OCI-LY1 (cell line): ENCODE measurements around the gene SNX20.

ENCODE experiments used
- H2AFZ ChIP-seq: fragments of 200-600 bp; sonication (generic), shearing (Covaris generic); 2 replicates; pipeline ENCODE4 v1.6.0; 2014; ENCODE audit warnings: antibody characterized with exemption, mild to moderate bottlenecking, low read length
- H3F3A ChIP-seq: fragments of 200-600 bp; sonication (generic), shearing (Covaris generic); 2 replicates; pipeline ENCODE4 v1.6.0; 2014; ENCODE audit warnings: mild to moderate bottlenecking, antibody characterized with exemption, low read length, moderate library complexity; ENCODE audit not compliant: insufficient read depth
- H3K27ac ChIP-seq: fragments of 200-600 bp; sonication (generic); 2 replicates; pipeline ENCODE4 v1.5.1; 2014; ENCODE audit warnings: low read length, mixed run types, mild to moderate bottlenecking, low read depth; ENCODE audit not compliant: poor library complexity, severe bottlenecking
- H3K27me3 ChIP-seq: fragments of 200-600 bp; sonication (generic); 2 replicates; pipeline ENCODE4 v1.6.0; 2014; ENCODE audit warnings: antibody characterized with exemption, mild to moderate bottlenecking, low read length, moderate library complexity; ENCODE audit not compliant: insufficient read depth
- H3K36me3 ChIP-seq: fragments of 200-600 bp; sonication (generic); 2 replicates; pipeline ENCODE4 v1.6.1; 2014; ENCODE audit warnings: mild to moderate bottlenecking, antibody characterized with exemption, low read length, moderate library complexity, mixed read lengths; ENCODE audit not compliant: insufficient read depth
- H3K4me1 ChIP-seq: fragments of 200-600 bp; sonication (generic); 2 replicates; pipeline ENCODE4 v1.5.1; 2014; ENCODE audit warnings: mild to moderate bottlenecking, low read length, moderate library complexity; ENCODE audit not compliant: insufficient read depth, severe bottlenecking
- H3K4me2 ChIP-seq: fragments of 200-600 bp; sonication (generic), shearing (Covaris generic); 2 replicates; pipeline ENCODE4 v1.6.1; 2014; ENCODE audit warnings: low read length
- H3K4me3 ChIP-seq: fragments of 200-600 bp; sonication (generic); 2 replicates; pipeline ENCODE4 v1.5.1; 2014; ENCODE audit warnings: low read length, low read depth, mild to moderate bottlenecking, mixed read lengths; ENCODE audit not compliant: poor library complexity, severe bottlenecking
- H3K79me2 ChIP-seq: fragments of 200-600 bp; shearing (Covaris generic); 2 replicates; pipeline ENCODE4 v1.6.1; 2016; ENCODE audit warnings: mixed run types, low read length, mixed read lengths; ENCODE audit not compliant: insufficient read depth
- H3K9ac ChIP-seq: fragments of 200-600 bp; sonication (generic), shearing (Covaris generic); 2 replicates; pipeline ENCODE4 v1.6.1; 2014; ENCODE audit warnings: mild to moderate bottlenecking, low read length, mixed read lengths
- H3K9me2 ChIP-seq: fragments of 200-600 bp; sonication (generic), shearing (Covaris generic); 2 replicates; pipeline ENCODE4 v1.6.1; 2014; ENCODE audit warnings: low read depth, mild to moderate bottlenecking, low read length, mixed read lengths
- H3K9me3 ChIP-seq: fragments of 200-600 bp; shearing (Covaris generic); 2 replicates; pipeline ENCODE4 v1.6.1; 2014; ENCODE audit warnings: low read length, mixed read lengths
- H4K20me1 ChIP-seq: fragments of 200-600 bp; sonication (generic), shearing (Covaris generic); 2 replicates; pipeline ENCODE4 v1.6.0; 2016; ENCODE audit warnings: mild to moderate bottlenecking, low read length; ENCODE audit not compliant: insufficient read depth
- EZH2 ChIP-seq: fragments of 200-600 bp; sonication (generic), shearing (Covaris generic); IDR thresholded peaks from 2 replicates; pipeline ENCODE4 v1.8.0; 2017; ENCODE audit warnings: borderline replicate concordance, mixed run types, mild to moderate bottlenecking, antibody characterized with exemption, low read length, moderate library complexity, mixed read lengths
- TF ChIP-seq, protein P1 (sequence below): fragments of 200-600 bp; sonication (generic), shearing (Covaris generic); IDR thresholded peaks from 2 replicates; pipeline ENCODE4 v1.5.1; 2017; ENCODE audit warnings: mild to moderate bottlenecking, antibody characterized with exemption, low read length, moderate library complexity, mixed read lengths

The SNX20 gene

DNA sequence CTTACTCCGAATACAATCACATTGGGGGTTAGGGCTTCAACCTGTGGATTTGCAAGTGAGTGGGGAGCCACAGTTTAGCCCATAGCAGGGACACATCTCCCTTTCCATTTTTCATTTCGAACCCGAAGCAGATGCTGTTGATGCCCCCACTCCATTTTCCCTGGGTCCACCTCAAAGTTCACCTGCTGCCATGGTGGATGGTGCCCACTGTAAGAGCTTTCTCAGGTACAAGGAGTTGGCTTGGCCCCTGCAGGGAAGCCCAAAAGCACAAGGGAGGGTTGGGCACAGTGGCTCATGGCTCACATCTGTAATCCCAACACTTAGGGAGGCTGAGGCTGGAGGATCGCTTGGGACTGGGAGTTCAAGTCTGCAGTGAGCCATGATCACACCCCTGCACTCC, 51.8 kb downstream of the SNX20 start:
- H3K4me2 ChIP-seq, result no peak overlapping the region
- H3K4me3 ChIP-seq, result no peak overlapping the region
- no peaks in the 10 kb centered on the region for H3K9me2 ChIP-seq
- no peaks in the 10 kb centered on the region for H3F3A ChIP-seq
- H3K4me1 ChIP-seq, result no peaks in the 10 kb centered on the region
- TF ChIP-seq, protein P1, sequence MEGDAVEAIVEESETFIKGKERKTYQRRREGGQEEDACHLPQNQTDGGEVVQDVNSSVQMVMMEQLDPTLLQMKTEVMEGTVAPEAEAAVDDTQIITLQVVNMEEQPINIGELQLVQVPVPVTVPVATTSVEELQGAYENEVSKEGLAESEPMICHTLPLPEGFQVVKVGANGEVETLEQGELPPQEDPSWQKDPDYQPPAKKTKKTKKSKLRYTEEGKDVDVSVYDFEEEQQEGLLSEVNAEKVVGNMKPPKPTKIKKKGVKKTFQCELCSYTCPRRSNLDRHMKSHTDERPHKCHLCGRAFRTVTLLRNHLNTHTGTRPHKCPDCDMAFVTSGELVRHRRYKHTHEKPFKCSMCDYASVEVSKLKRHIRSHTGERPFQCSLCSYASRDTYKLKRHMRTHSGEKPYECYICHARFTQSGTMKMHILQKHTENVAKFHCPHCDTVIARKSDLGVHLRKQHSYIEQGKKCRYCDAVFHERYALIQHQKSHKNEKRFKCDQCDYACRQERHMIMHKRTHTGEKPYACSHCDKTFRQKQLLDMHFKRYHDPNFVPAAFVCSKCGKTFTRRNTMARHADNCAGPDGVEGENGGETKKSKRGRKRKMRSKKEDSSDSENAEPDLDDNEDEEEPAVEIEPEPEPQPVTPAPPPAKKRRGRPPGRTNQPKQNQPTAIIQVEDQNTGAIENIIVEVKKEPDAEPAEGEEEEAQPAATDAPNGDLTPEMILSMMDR, result no peak
- TF ChIP-seq EZH2, result no peak
- peaks cover 7% of the 10 kb centered on the region; the same call in 1 of the 2 replicates for H3K27me3 ChIP-seq
- no peaks in the 10 kb centered on the region for H3K79me2 ChIP-seq
- no peak overlapping the region for H3K9ac ChIP-seq
- H4K20me1 ChIP-seq, result no peaks in the 10 kb centered on the region
- no peaks in the 10 kb centered on the region for H3K36me3 ChIP-seq
- no peak overlapping the region for H2AFZ ChIP-seq
- no peak overlapping the region for H3K27ac ChIP-seq
- no peaks in the 10 kb centered on the region for H3K9me3 ChIP-seq

DNA sequence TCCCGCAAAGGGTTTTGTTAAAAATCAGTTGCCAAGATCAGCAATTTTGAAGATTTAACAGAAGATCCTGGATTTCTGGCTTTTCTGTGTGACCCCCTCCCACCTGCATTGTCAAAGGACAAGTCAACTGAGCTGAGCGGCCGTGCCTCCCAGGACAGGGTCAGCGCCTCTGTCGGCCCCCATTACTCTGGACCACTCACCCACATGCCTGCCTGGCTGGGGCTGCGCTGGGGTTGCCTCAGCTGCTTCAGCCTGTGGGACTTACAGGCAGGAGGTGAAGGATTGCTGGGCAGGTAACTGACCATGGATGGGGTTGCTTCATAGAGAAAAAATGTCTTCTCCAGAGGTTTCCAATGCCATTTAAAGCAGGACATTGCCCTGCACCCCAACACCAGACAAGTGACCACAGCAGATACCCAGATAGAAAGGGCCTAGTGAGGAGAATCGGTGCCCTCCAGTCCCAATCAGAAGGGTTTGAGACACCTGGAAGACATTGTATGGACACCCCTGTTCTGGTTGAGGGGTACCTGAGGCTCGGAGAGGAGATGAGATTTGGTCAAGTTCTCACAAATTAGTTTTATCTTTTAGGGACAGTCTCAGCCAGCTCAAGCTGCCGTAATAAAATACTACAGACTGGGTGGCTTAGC, 52.8 kb downstream of the SNX20 start:
- Histone ChIP-seq H3K9ac (no peak overlapping the region), H3K27me3 (peaks cover 7% of the 10 kb centered on the region; the same call in 1 of the 2 replicates), H3K79me2 (no peaks in the 10 kb centered on the region), H3K4me3 (no peak overlapping the region), H3K9me3 (no peaks in the 10 kb centered on the region), H3K4me2 (no peak overlapping the region), H3K9me2 (no peaks in the 10 kb centered on the region), H4K20me1 (no peaks in the 10 kb centered on the region), H3F3A (no peaks in the 10 kb centered on the region), H2AFZ (no peak overlapping the region), H3K36me3 (no peaks in the 10 kb centered on the region), H3K4me1 (no peaks in the 10 kb centered on the region), H3K27ac (no peak overlapping the region)
- no peak for TF ChIP-seq EZH2
- TF ChIP-seq, protein P1, result no peak

DNA sequence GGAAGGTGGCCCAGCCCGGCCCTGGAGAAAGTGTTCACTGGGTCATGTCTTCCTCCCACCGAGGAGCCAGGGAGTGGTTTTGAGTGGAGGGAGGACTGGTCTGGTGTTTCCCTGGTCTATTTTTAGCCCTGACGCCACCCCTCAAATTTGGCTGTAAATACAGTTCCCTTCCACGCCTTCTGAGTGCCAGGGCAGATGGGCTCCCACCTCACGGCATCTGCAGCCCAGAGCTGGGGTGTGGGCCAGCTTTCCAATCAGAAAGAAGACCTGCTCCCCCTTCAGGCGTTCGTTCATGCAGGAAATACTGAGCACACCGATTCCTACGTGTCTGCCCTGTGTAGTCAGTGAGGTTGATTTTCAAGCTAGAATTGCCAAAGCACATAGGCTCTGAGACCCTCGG, 53.7 kb downstream of the SNX20 start:
- H3K9ac ChIP-seq, result no peak overlapping the region
- no peaks in the 10 kb centered on the region for H3K79me2 ChIP-seq
- no peak overlapping the region for H3K4me2 ChIP-seq
- H3K9me3 ChIP-seq, result no peaks in the 10 kb centered on the region
- H3K4me3 ChIP-seq, result no peak overlapping the region
- TF ChIP-seq, protein P1, result no peak; the same call in 1 of the 2 replicates
- TF ChIP-seq EZH2, result no peak
- no peaks in the 10 kb centered on the region for H3K4me1 ChIP-seq
- no peaks in the 10 kb centered on the region for H3F3A ChIP-seq
- no peak overlapping the region for H2AFZ ChIP-seq
- H4K20me1 ChIP-seq, result no peaks in the 10 kb centered on the region
- peaks cover 7% of the 10 kb centered on the region; the same call in 1 of the 2 replicates for H3K27me3 ChIP-seq
- no peaks in the 10 kb centered on the region for H3K9me2 ChIP-seq
- H3K36me3 ChIP-seq, result no peaks in the 10 kb centered on the region
- no peak overlapping the region for H3K27ac ChIP-seq
